OCI-LY7 (cell line): ENCODE measurements around the gene RCAN3.

Experiments used
- CTCF ChIP-seq: fragments of 200-600 bp; sonication (generic); conservative IDR thresholded peaks from 2 replicates; pipeline ENCODE4 v1.5.1; 2014; ENCODE audit warnings: mild to moderate bottlenecking, antibody characterized with exemption, low read length, moderate library complexity, mixed read lengths
- EZH2phosphoT487 ChIP-seq: fragments of 200-600 bp; sonication (generic); IDR thresholded peaks from 2 replicates; pipeline ENCODE4 v1.6.1; 2018; ENCODE audit warnings: low read depth, borderline replicate concordance, mild to moderate bottlenecking, mixed run types, antibody characterized with exemption, low read length, moderate library complexity, mixed read lengths

GRCh38 chr1:24562625-24563024 lies 60.0 kb downstream of the RCAN3 start:
- TF ChIP-seq CTCF (no peak), EZH2phosphoT487 (no peak)
